GM21381 (cell line): Measurements from ENCODE around the gene FEZF2.

ENCODE experiments used
- ATAC-seq: cut with Tn5 transposase; IDR thresholded peaks from one replicate; pipeline ENCODE4 v1.9.1; 2021; ENCODE audit warnings: mild to moderate bottlenecking, moderate library complexity; ENCODE audit not compliant: unreplicated experiment

Gene FEZF2

GRCh38 chr3:62332835-62333244 is 40.5 kb downstream of the FEZF2 start:
- no peak for ATAC-seq

GRCh38 chr3:62332017-62332416 is 41.3 kb downstream of the FEZF2 start:
- no peak for ATAC-seq

- ATAC-seq = no peak
Observed at GRCh38 chr3:62329971-62330370, 43.4 kb downstream of the FEZF2 start.

GRCh38 chr3:62325896-62326295 is 47.5 kb downstream of the FEZF2 start:
- ATAC-seq = no peak

- ATAC-seq = no peak
Observed at GRCh38 chr3:62323241-62323640, 50.1 kb downstream of the FEZF2 start.
